Nephron (organoid): ENCODE measurements around the gene NFYB.
"Not testable (repeated sequence)": the region's sequence is repeated elsewhere in the genome, so short reads cannot be mapped to it uniquely, and the experiment has no call there.

Experiments
- H3K27ac Mint-ChIP-seq, 3 experiments: 2 replicates each; pipeline ENCODE4 v1.8.0; 2020; ENCODE audit warnings: mixed read lengths in 3 of 3, mild to moderate bottlenecking in 2 of 3, moderate library complexity in 1 of 3
- H3K27me3 Mint-ChIP-seq: 2 replicates; pipeline ENCODE4 v1.8.0; 2021; ENCODE audit warnings: low read depth, mild to moderate bottlenecking, moderate library complexity, mixed read lengths
- H3K36me3 Mint-ChIP-seq: 2 replicates; pipeline ENCODE4 v1.8.0; 2020; ENCODE audit warnings: low read depth, mixed read lengths
- H3K4me1 Mint-ChIP-seq: 2 replicates; pipeline ENCODE4 v1.8.0; 2020; ENCODE audit warnings: mixed read lengths
- H3K4me3 Mint-ChIP-seq, 3 experiments: 2 replicates each; pipeline ENCODE4 v1.8.0; 2020; ENCODE audit warnings: mild to moderate bottlenecking in 3 of 3, mixed read lengths in 3 of 3, moderate library complexity in 2 of 3
- H3K9me3 Mint-ChIP-seq: 2 replicates; pipeline ENCODE4 v1.8.0; 2020; ENCODE audit warnings: mixed read lengths
- CTCF ChIP-seq, 3 experiments: fragments of 200-600 bp; sonication (generic); IDR thresholded peaks; one replicate each; pipeline ENCODE4 v1.5.0; 2021; ENCODE audit warnings: antibody characterized with exemption in 3 of 3; ENCODE audit not compliant: unreplicated experiment in 3 of 3

Gene NFYB

DNA sequence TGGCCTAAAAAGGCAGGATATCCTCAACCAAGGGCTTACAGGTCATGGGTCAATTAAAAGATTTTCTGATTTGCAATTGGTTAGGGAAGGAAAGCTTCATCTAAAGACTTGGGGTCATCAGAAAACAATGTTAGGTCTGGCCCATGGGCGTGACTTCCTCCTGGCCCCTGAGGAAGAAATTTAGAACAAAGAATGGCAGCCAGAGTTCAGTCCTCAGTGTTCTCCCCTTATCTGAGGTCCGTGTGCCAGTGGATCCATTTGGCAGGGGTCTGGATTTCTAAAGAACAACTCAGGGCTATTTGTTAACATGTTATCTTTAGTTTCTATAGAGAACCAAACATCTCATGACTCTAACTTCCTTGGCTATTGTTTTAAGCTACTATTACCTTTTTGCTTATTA is 27.8 kb upstream of the NFYB start:
- no peak overlapping the region for H3K27ac Mint-ChIP-seq
- H3K4me1 Mint-ChIP-seq = no peaks in the 10 kb centered on the region
- H3K27me3 Mint-ChIP-seq = peaks cover 8% of the 10 kb centered on the region
- TF ChIP-seq CTCF (IDR thresholded peaks at IDR 0.05; ENCODE audit: unreplicated experiment in 3 of 3) = no peak
- H3K4me3 Mint-ChIP-seq = no peak overlapping the region
- no peaks in the 10 kb centered on the region for H3K9me3 Mint-ChIP-seq
- no peaks in the 10 kb centered on the region for H3K36me3 Mint-ChIP-seq

GRCh38 chr12:104164634-104165033 is 26.6 kb upstream of the NFYB start:
- Mint-ChIP-seq H3K4me1 (no peaks in the 10 kb centered on the region), H3K4me3 (no peak overlapping the region), H3K27ac (no peak overlapping the region), H3K27me3 (peaks cover 8% of the 10 kb centered on the region), H3K36me3 (no peaks in the 10 kb centered on the region), H3K9me3 (no peaks in the 10 kb centered on the region)
- TF ChIP-seq CTCF (IDR thresholded peaks at IDR 0.05; ENCODE audit: unreplicated experiment in 3 of 3) = no peak

GRCh38 chr12:104163631-104164030 is 25.6 kb upstream of the NFYB start:
- Mint-ChIP-seq H3K4me1 (no peaks in the 10 kb centered on the region), H3K27me3 (peaks cover 7% of the 10 kb centered on the region), H3K9me3 (no peaks in the 10 kb centered on the region), H3K4me3 (no peak overlapping the region), H3K36me3 (no peaks in the 10 kb centered on the region), H3K27ac (no peak overlapping the region)
- TF ChIP-seq CTCF (IDR thresholded peaks at IDR 0.05; ENCODE audit: unreplicated experiment in 3 of 3) = no peak

- not testable (repeated sequence) for H3K27me3 Mint-ChIP-seq, H3K36me3 Mint-ChIP-seq, H3K27ac Mint-ChIP-seq, H3K9me3 Mint-ChIP-seq, H3K4me3 Mint-ChIP-seq, H3K4me1 Mint-ChIP-seq
These were observed 25.0 kb upstream of the NFYB start for GRCh38 chr12:104163028-104163427.

GRCh38 chr12:104155711-104156555 is 17.9 kb upstream of the NFYB start:
- Mint-ChIP-seq H3K27me3 (peaks cover 7% of the 10 kb centered on the region), H3K27ac (no peak overlapping the region), H3K4me3 (no peak overlapping the region), H3K9me3 (no peaks in the 10 kb centered on the region), H3K36me3 (no peaks in the 10 kb centered on the region), H3K4me1 (no peaks in the 10 kb centered on the region)
- TF ChIP-seq CTCF (IDR thresholded peaks at IDR 0.05; ENCODE audit: unreplicated experiment in 3 of 3) = no peak

GRCh38 chr12:104154806-104155205 is 16.8 kb upstream of the NFYB start:
- Mint-ChIP-seq H3K9me3 (no peaks in the 10 kb centered on the region), H3K4me1 (no peaks in the 10 kb centered on the region), H3K4me3 (no peak overlapping the region), H3K36me3 (no peaks in the 10 kb centered on the region), H3K27me3 (peaks cover 7% of the 10 kb centered on the region), H3K27ac (no peak overlapping the region)
- TF ChIP-seq CTCF (IDR thresholded peaks at IDR 0.05; ENCODE audit: unreplicated experiment in 3 of 3) = no peak
